ENCODE measurements around the gene GBP2. TPM values are rescaled to one million over a fixed set of nuclear protein-coding genes. Genes with fewer than 3 reads are reported as not detected.

The GBP2 gene
- total and polyA plus RNA-seq, 2 donors from 2014 or later: 30.1 to 41.8 TPM

- intact Hi-C loops (cut with DNase I): no loop called here
- H3K36me3 ChIP-seq (ENCODE audit: control insufficient read depth in 2 of 3, insufficient read depth in 3 of 3, low read length in 3 of 3): peaks cover 0 to 7% (median 0%) of the 10 kb centered on the region in 3 donors
- no peaks in the 10 kb centered on the region for H3K9me3 ChIP-seq (ENCODE audit: control insufficient read depth in 2 of 3, insufficient read depth in 1 of 3, low read length in 3 of 3)
- no peak overlapping the region for H3K4me3 ChIP-seq (ENCODE audit: low read length in 3 of 3)
- no peaks in the 10 kb centered on the region for H3K27me3 ChIP-seq (ENCODE audit: control insufficient read depth, insufficient read depth, low read length)
- no peaks in the 10 kb centered on the region for H3K4me1 ChIP-seq (ENCODE audit: control insufficient read depth in 2 of 3, insufficient read depth in 2 of 3, low read depth in 1 of 3, low read length in 3 of 3)
- DNase-seq: no peak
- TF ChIP-seq CTCF (IDR thresholded peaks at IDR 0.05; ENCODE audit: borderline replicate concordance, extremely low read depth, insufficient read depth): no peak
- no peak for FAIRE-seq
- H3K27ac ChIP-seq (ENCODE audit: low read depth in 2 of 2, low read length in 2 of 2): no peak overlapping the region
- H3K9ac ChIP-seq (ENCODE audit: low read length in 3 of 3): no peak overlapping the region
These were observed 21.8 kb downstream of the GBP2 start for GRCh38 chr1:89104147-89104546.

GRCh38 chr1:89102021-89102420 lies 23.9 kb downstream of the GBP2 start:
- H3K9me3 ChIP-seq (ENCODE audit: control insufficient read depth in 2 of 3, insufficient read depth in 1 of 3, low read length in 3 of 3): no peaks in the 10 kb centered on the region
- DNase-seq (no peak), FAIRE-seq (no peak)
- no peaks in the 10 kb centered on the region for H3K4me1 ChIP-seq (ENCODE audit: control insufficient read depth in 2 of 3, insufficient read depth in 2 of 3, low read depth in 1 of 3, low read length in 3 of 3)
- TF ChIP-seq CTCF (IDR thresholded peaks at IDR 0.05; ENCODE audit: borderline replicate concordance, extremely low read depth, insufficient read depth): no peak
- no peak overlapping the region for H3K4me3 ChIP-seq (ENCODE audit: low read length in 3 of 3)
- intact Hi-C loops (cut with DNase I): no loop called here
- peaks cover 0 to 3% (median 0%) of the 10 kb centered on the region in 3 donors for H3K36me3 ChIP-seq (ENCODE audit: control insufficient read depth in 2 of 3, insufficient read depth in 3 of 3, low read length in 3 of 3)
- H3K27me3 ChIP-seq (ENCODE audit: control insufficient read depth, insufficient read depth, low read length): no peaks in the 10 kb centered on the region
- no peak overlapping the region for H3K9ac ChIP-seq (ENCODE audit: low read length in 3 of 3)
- H3K27ac ChIP-seq (ENCODE audit: low read depth in 2 of 2, low read length in 2 of 2): no peak overlapping the region

- Histone ChIP-seq H3K36me3 (ENCODE audit: control insufficient read depth in 2 of 3, insufficient read depth in 3 of 3, low read length in 3 of 3) (peaks cover 0 to 1% (median 0%) of the 10 kb centered on the region in 3 donors), H3K27me3 (ENCODE audit: control insufficient read depth, insufficient read depth, low read length) (no peaks in the 10 kb centered on the region), H3K9me3 (ENCODE audit: control insufficient read depth in 2 of 3, insufficient read depth in 1 of 3, low read length in 3 of 3) (peaks cover 0 to 5% (median 0%) of the 10 kb centered on the region in 3 donors), H3K4me1 (ENCODE audit: control insufficient read depth in 2 of 3, insufficient read depth in 2 of 3, low read depth in 1 of 3, low read length in 3 of 3) (no peaks in the 10 kb centered on the region), H3K27ac (ENCODE audit: low read depth in 2 of 2, low read length in 2 of 2) (no peak overlapping the region), H3K9ac (ENCODE audit: low read length in 3 of 3) (no peak overlapping the region), H3K4me3 (ENCODE audit: low read length in 3 of 3) (no peak overlapping the region)
- DNase-seq (no peak), FAIRE-seq (no peak)
- intact Hi-C loops (cut with DNase I): no loop called here
- no peak for TF ChIP-seq CTCF (IDR thresholded peaks at IDR 0.05; ENCODE audit: borderline replicate concordance, extremely low read depth, insufficient read depth)
These were observed 25.5 kb downstream of the GBP2 start for GRCh38 chr1:89100412-89100811.

GRCh38 chr1:89098857-89099256 lies 27.1 kb downstream of the GBP2 start:
- Histone ChIP-seq H3K36me3 (ENCODE audit: control insufficient read depth in 2 of 3, insufficient read depth in 3 of 3, low read length in 3 of 3) (no peaks in the 10 kb centered on the region), H3K4me3 (ENCODE audit: low read length in 3 of 3) (no peak overlapping the region), H3K27me3 (ENCODE audit: control insufficient read depth, insufficient read depth, low read length) (no peaks in the 10 kb centered on the region), H3K4me1 (ENCODE audit: control insufficient read depth in 2 of 3, insufficient read depth in 2 of 3, low read depth in 1 of 3, low read length in 3 of 3) (no peaks in the 10 kb centered on the region), H3K27ac (ENCODE audit: low read depth in 2 of 2, low read length in 2 of 2) (no peak overlapping the region), H3K9ac (ENCODE audit: low read length in 3 of 3) (no peak overlapping the region), H3K9me3 (ENCODE audit: control insufficient read depth in 2 of 3, insufficient read depth in 1 of 3, low read length in 3 of 3) (peaks cover 0 to 5% (median 0%) of the 10 kb centered on the region in 3 donors)
- intact Hi-C loops (cut with DNase I): no loop called here
- FAIRE-seq (no peak), DNase-seq (no peak)
- TF ChIP-seq CTCF (IDR thresholded peaks at IDR 0.05; ENCODE audit: borderline replicate concordance, extremely low read depth, insufficient read depth): no peak

All from kidney (tissue), 14 donors.